Testis (tissue), 3 donors: ENCODE data around the gene SARS1. TPM values are rescaled to one million over a fixed set of nuclear protein-coding genes. Genes with fewer than 3 reads are reported as not detected.
"Not testable (repeated sequence)": the region's sequence is repeated elsewhere in the genome, so short reads cannot be mapped to it uniquely, and the experiment has no call there.

Experiments used
- DNase-seq: peaks from one replicate; pipeline ENCODE4 v3.0.0-alpha.2; 2019
- H3K27ac ChIP-seq, 2 donors: fragments of 200-600 bp; sonication (generic); one replicate each; pipeline ENCODE4 v1.5.1; 2019
- H3K27me3 ChIP-seq: fragments of 200-600 bp; sonication (generic); one replicate; pipeline ENCODE4 v1.5.1; 2019
- H3K36me3 ChIP-seq: fragments of 200-600 bp; sonication (generic); one replicate; pipeline ENCODE4 v1.5.1; 2017; ENCODE audit warnings: low read depth; ENCODE audit errors: missing control alignments
- H3K4me1 ChIP-seq: fragments of 200-600 bp; sonication (generic); one replicate; pipeline ENCODE4 v1.5.1; 2019
- H3K4me3 ChIP-seq, 2 donors: fragments of 200-600 bp; sonication (generic); one replicate each; pipeline ENCODE4 v1.5.1; 2017 to 2019
- H3K9me3 ChIP-seq: fragments of 200-600 bp; sonication (generic); one replicate; pipeline ENCODE4 v1.5.1; 2017
- CTCF ChIP-seq, 3 experiments: fragments of 450-650 bp in 2 of 3; fragments of 200-600 bp in 1 of 3; sonication (generic) in 1 of 3; IDR thresholded peaks; one replicate each; pipeline ENCODE4 v1.5.1; 2016 to 2019; ENCODE audit warnings: antibody characterized with exemption in 3 of 3, mild to moderate bottlenecking in 2 of 3, moderate library complexity in 1 of 3
- POLR2A ChIP-seq: fragments of 450-650 bp; IDR thresholded peaks from one replicate; pipeline ENCODE4 v1.6.1; 2017; ENCODE audit warnings: antibody characterized with exemption, mild to moderate bottlenecking, moderate library complexity
- WGBS, 2 donors: methylation state at CpG; one replicate each; pipeline ENCODE4 v1.1.5; 2018; 5-methylcytosine and 5-hydroxymethylcytosine counted together
- intact Hi-C: fragments of 100-400 bp; cut with DNase I; formaldehyde crosslinking; loops from one replicate; pipeline ENCODE4 v1.15.1; 2023; ENCODE audit warnings: low total_unique reads
- polyA plus RNA-seq: library from polyadenylated mRNA; stranded (reverse); fragments of 350-450 nt; fragmentation: Illumina TruSeq; extraction: RNeasy Lipid Tissue Mini Kit (QIAGEN cat#74804); gene quantifications from one replicate; pipeline ENCODE4 v1.2.3, GENCODE V29; 2014; ENCODE audit warnings: low read depth, low replicate concordance; ENCODE audit not compliant: insufficient read depth
- total RNA-seq, 2 donors: library from RNA; depleted of rRNA; stranded (reverse); fragments of >200 nt; gene quantifications; one replicate each; pipeline ENCODE4 v1.2.3, GENCODE V29; 2016

The SARS1 gene
- total and polyA plus RNA-seq, 3 donors from 2014 or later = 112 to 149 (median 132) TPM

GRCh38 chr1:109213345-109213823 lies 334 bp upstream of the SARS1 start:
- peak overlapping the region; percentile 81 to 94 for H3K27ac ChIP-seq
- H3K36me3 ChIP-seq = no peaks in the 10 kb centered on the region
- H3K9me3 ChIP-seq = no peaks in the 10 kb centered on the region
- DNase-seq = no peak
- 23 to 34% methylated on average over 8 to 10 of the region's 10 CpGs for WGBS, 2 donors
- no peak for TF ChIP-seq POLR2A
- TF ChIP-seq CTCF (IDR thresholded peaks at IDR 0.05) = no peak
- peak overlapping the region; percentile 85 to 98 for H3K4me3 ChIP-seq
- no peaks in the 10 kb centered on the region for H3K27me3 ChIP-seq
- intact Hi-C loops = no loop called here
- peaks cover 25% of the 10 kb centered on the region for H3K4me1 ChIP-seq

GRCh38 chr1:109214695-109215623 lies 1.2 kb downstream of the SARS1 start:
- peak overlapping the region; percentile 81 to 94 for H3K27ac ChIP-seq
- DNase-seq = peak; percentile 51
- WGBS, 2 donors = 9% methylated on average over 13 of the region's 13 CpGs
- no peaks in the 10 kb centered on the region for H3K9me3 ChIP-seq
- no peaks in the 10 kb centered on the region for H3K36me3 ChIP-seq
- H3K4me1 ChIP-seq = peaks cover 21% of the 10 kb centered on the region
- no peak for TF ChIP-seq POLR2A
- no peak for TF ChIP-seq CTCF (IDR thresholded peaks at IDR 0.05)
- intact Hi-C loops = no loop called here
- H3K4me3 ChIP-seq = peak overlapping the region; percentile 85 to 98
- H3K27me3 ChIP-seq = no peaks in the 10 kb centered on the region

- no peaks in the 10 kb centered on the region for H3K9me3 ChIP-seq
- no peaks in the 10 kb centered on the region for H3K36me3 ChIP-seq
- intact Hi-C loops = no loop called here
- DNase-seq = no peak
- H3K27me3 ChIP-seq = no peaks in the 10 kb centered on the region
- H3K4me3 ChIP-seq = no peak overlapping the region
- no peak overlapping the region for H3K27ac ChIP-seq
- H3K4me1 ChIP-seq = peaks cover 21% of the 10 kb centered on the region
- WGBS, 2 donors = 81 to 90% methylated on average over 4 of the region's 4 CpGs
- TF ChIP-seq CTCF (IDR thresholded peaks at IDR 0.05) = no peak
- no peak for TF ChIP-seq POLR2A
These were observed 2.9 kb downstream of the SARS1 start for GRCh38 chr1:109216662-109217061.

- WGBS, 2 donors = 52 to 55% methylated on average over 3 of the region's 3 CpGs
- H3K4me1 ChIP-seq = peaks cover 21% of the 10 kb centered on the region
- intact Hi-C loops = no loop called here
- no peak overlapping the region for H3K4me3 ChIP-seq
- no peaks in the 10 kb centered on the region for H3K36me3 ChIP-seq
- DNase-seq = peak; percentile 62
- no peaks in the 10 kb centered on the region for H3K27me3 ChIP-seq
- no peak overlapping the region for H3K27ac ChIP-seq
- TF ChIP-seq POLR2A (no peak), CTCF (IDR thresholded peaks at IDR 0.05) (no peak)
- no peaks in the 10 kb centered on the region for H3K9me3 ChIP-seq
These were observed 4.8 kb downstream of the SARS1 start for GRCh38 chr1:109218516-109218915.

GRCh38 chr1:109221201-109221600 lies 7.5 kb downstream of the SARS1 start:
- H3K27ac ChIP-seq, H3K27me3 ChIP-seq, H3K9me3 ChIP-seq, DNase-seq, H3K4me3 ChIP-seq, H3K36me3 ChIP-seq, intact Hi-C loops: not testable (repeated sequence)
- peaks cover 12% of the 10 kb centered on the region for H3K4me1 ChIP-seq
- 96 to 97% methylated on average over 9 of the region's 9 CpGs for WGBS, 2 donors
